HCT116 (cell line): ENCODE measurements around the gene GABBR2. TPM values are rescaled to one million over a fixed set of nuclear protein-coding genes. Genes with fewer than 3 reads are reported as not detected.
A peak's percentile ranks its signal among the peaks of the same experiment; 100 is the strongest.

Experiments
- ATAC-seq: fragments of 200-7000 bp; cut with Tn5 transposase; 2 replicates; pipeline ENCODE4 v1.9.1; 2020; ENCODE audit warnings: mild to moderate bottlenecking, moderate library complexity
- BruUV-seq: library from RNA; stranded (reverse); fragments of 400-500 nt; replicated peaks from 2 replicates; lab custom pipeline; 2021; lab: Mats Ljungman, UMichigan
- CTCF ChIA-PET: fragments of 300-600 bp; sonication (Branson Sonifier 250); formaldehyde crosslinking; loops from one replicate; lab custom pipeline; 2021; ENCODE audit warnings: antibody characterized with exemption; lab: Charles Lee
- POLR2A ChIA-PET: fragments of 300-600, 350-600 bp; sonication (Branson Sonifier 250); formaldehyde crosslinking; loops from one replicate; lab custom pipeline; 2021; ENCODE audit warnings: antibody characterized with exemption; lab: Charles Lee
- RAD21 ChIA-PET, 2 experiments: fragments of 300-600 bp; sonication (Branson Sonifier 250); formaldehyde crosslinking; loops; one replicate each; lab custom pipeline; 2023; ENCODE audit warnings: low total read pairs in 2 of 2; ENCODE audit not compliant: uncharacterized antibody in 2 of 2, unreplicated experiment in 2 of 2, low non-redundant PET in 1 of 2; lab: Charles Lee
- DNase-seq: peaks from one replicate; pipeline ENCODE4 v3.0.0-alpha.2; 2010; ENCODE audit warnings: low read depth, low spot score
- H2AFZ ChIP-seq: fragments of 200-600 bp; shearing (Covaris generic), sonication (generic); 2 replicates; pipeline ENCODE4 v1.6.1; 2017; ENCODE audit warnings: low read depth, mixed run types, mixed read lengths, antibody characterized with exemption, low read length; ENCODE audit not compliant: poor library complexity, severe bottlenecking
- H3K27ac ChIP-seq: 2 replicates; pipeline ENCODE4 v1.5.1; 2012; ENCODE audit warnings: low read depth, low read length
- H3K27me3 ChIP-seq: fragments of 200-600 bp; sonication (generic); 2 replicates; pipeline ENCODE4 v1.6.1; 2016; ENCODE audit warnings: mixed run types, low read length, mixed read lengths; ENCODE audit not compliant: insufficient read depth
- H3K36me3 ChIP-seq, 2 experiments: fragments of 200-500 bp in 1 of 2; fragments of 200-600 bp in 1 of 2; sonication (Bioruptor generic) in 1 of 2; sonication (generic) in 1 of 2; 2 replicates each; pipeline versions ENCODE4 v1.5.1 to v1.6.1; 2014 to 2016; ENCODE audit warnings: low read length in 2 of 2, inconsistent platforms in 1 of 2, mixed read lengths in 1 of 2, mixed run types in 1 of 2; ENCODE audit not compliant: insufficient read depth in 2 of 2, control insufficient read depth in 1 of 2
- H3K4me1 ChIP-seq, 2 experiments: fragments of 200-600 bp in 1 of 2; sonication (generic) in 1 of 2; 2 replicates each; pipeline versions ENCODE4 v1.5.1 to v1.6.1; 2012 to 2017; ENCODE audit warnings: low read length in 2 of 2, inconsistent platforms in 1 of 2, mild to moderate bottlenecking in 1 of 2, mixed read lengths in 1 of 2, mixed run types in 1 of 2, moderate library complexity in 1 of 2; ENCODE audit not compliant: insufficient read depth in 2 of 2, control insufficient read depth in 1 of 2
- H3K4me2 ChIP-seq: fragments of 200-600 bp; sonication (generic); 2 replicates; pipeline ENCODE4 v1.6.1; 2017; ENCODE audit warnings: mixed run types, low read length, mixed read lengths
- H3K4me3 ChIP-seq, 2 experiments: fragments of 200-600 bp in 1 of 2; sonication (generic) in 1 of 2; replicated peaks in 1 of 2; 2 replicates each; pipeline ENCODE4 v1.5.1; 2011 to 2016; ENCODE audit warnings: low read length in 2 of 2, control low read depth in 1 of 2, low read depth in 1 of 2, mild to moderate bottlenecking in 1 of 2, mixed read lengths in 1 of 2, mixed run types in 1 of 2
- H3K79me2 ChIP-seq: fragments of 200-600 bp; sonication (generic); 2 replicates; pipeline ENCODE4 v1.6.1; 2017; ENCODE audit warnings: mild to moderate bottlenecking, mixed run types, low read length, moderate library complexity, mixed read lengths; ENCODE audit not compliant: insufficient read depth
- H3K9ac ChIP-seq: fragments of 200-600 bp; sonication (generic); 2 replicates; pipeline ENCODE4 v1.6.1; 2016; ENCODE audit warnings: low read length, mixed read lengths
- H3K9me2 ChIP-seq: fragments of 200-600 bp; sonication (generic), shearing (Covaris generic); 2 replicates; pipeline ENCODE4 v1.6.1; 2017; ENCODE audit warnings: mixed run types, mild to moderate bottlenecking, moderate library complexity; ENCODE audit not compliant: insufficient read depth
- H3K9me3 ChIP-seq, 2 experiments: fragments of 200-500 bp in 1 of 2; fragments of 200-600 bp in 1 of 2; sonication (Bioruptor generic) in 1 of 2; sonication (generic) in 1 of 2; 2 replicates each; pipeline ENCODE4 v1.6.1; 2014 to 2017; ENCODE audit warnings: low read length in 2 of 2, mixed read lengths in 2 of 2, inconsistent platforms in 1 of 2, low read depth in 1 of 2, mild to moderate bottlenecking in 1 of 2, mixed run types in 1 of 2, moderate library complexity in 1 of 2; ENCODE audit not compliant: control insufficient read depth in 1 of 2, insufficient read depth in 1 of 2
- H4K20me1 ChIP-seq: fragments of 200-600 bp; sonication (generic), shearing (Covaris generic); 2 replicates; pipeline ENCODE4 v1.6.1; 2017; ENCODE audit warnings: mixed run types, mild to moderate bottlenecking, moderate library complexity; ENCODE audit not compliant: insufficient read depth
- CEBPB ChIP-seq: IDR thresholded peaks from 2 replicates; pipeline ENCODE4 v1.6.1; 2012; ENCODE audit warnings: low read depth
- CTCF ChIP-seq, 3 experiments: fragments of 200-600 bp in 1 of 3; sonication (generic) in 1 of 3; IDR thresholded peaks in 2 of 3; conservative IDR thresholded peaks in 1 of 3; 2 replicates each; pipeline ENCODE4 v1.5.1; 2012 to 2017; ENCODE audit warnings: low read depth in 2 of 3, low read length in 2 of 3, antibody characterized with exemption in 1 of 3, borderline replicate concordance in 1 of 3, control low read depth in 1 of 3, mild to moderate bottlenecking in 1 of 3, mixed read lengths in 1 of 3, mixed run types in 1 of 3, moderate library complexity in 1 of 3; ENCODE audit not compliant: insufficient read depth in 1 of 3
- EGR1 ChIP-seq: IDR thresholded peaks from 2 replicates; pipeline ENCODE4 v1.6.1; 2012; ENCODE audit warnings: low read depth
- ELF1 ChIP-seq: IDR thresholded peaks from 2 replicates; pipeline ENCODE4 v1.6.1; 2012; ENCODE audit warnings: low read depth, borderline replicate concordance
- EZH2phosphoT487 ChIP-seq: fragments of 200-600 bp; IDR thresholded peaks from 2 replicates; pipeline ENCODE4 v1.6.1; 2018; ENCODE audit warnings: antibody characterized with exemption, borderline replicate concordance
- FOSL1 ChIP-seq: IDR thresholded peaks from 2 replicates; pipeline ENCODE4 v1.6.1; 2012; ENCODE audit warnings: low read depth
- MAX ChIP-seq: IDR thresholded peaks from 2 replicates; pipeline ENCODE4 v1.6.1; 2012
- POLR2A ChIP-seq: IDR thresholded peaks from 2 replicates; pipeline ENCODE4 v1.7.0; 2011; ENCODE audit warnings: borderline replicate concordance; ENCODE audit not compliant: insufficient read depth, insufficient read length; ENCODE audit errors: extremely low read depth
- RAD21 ChIP-seq: IDR thresholded peaks from 2 replicates; pipeline ENCODE4 v1.6.1; 2012; ENCODE audit warnings: low read depth, mild to moderate bottlenecking
- REST ChIP-seq: IDR thresholded peaks from 2 replicates; pipeline ENCODE4 v1.6.1; 2012; ENCODE audit warnings: low read depth
- SRF ChIP-seq: IDR thresholded peaks from 2 replicates; pipeline ENCODE4 v1.6.1; 2012; ENCODE audit warnings: low read depth
- ZFX ChIP-seq: fragments of 450-650 bp; IDR thresholded peaks from 2 replicates; pipeline ENCODE4 v1.6.1; 2017
- intact Hi-C: fragments of 100-400 bp; cut with micrococcal nuclease; formaldehyde crosslinking; loops from 2 replicates; pipeline ENCODE4 v1.10.0; 2022
- total RNA-seq: library from RNA; stranded (reverse); gene quantifications from one replicate; pipeline ENCODE4 v1.2.1, GENCODE V29; 2021; ENCODE audit not compliant: unreplicated experiment

The GABBR2 gene
- total RNA-seq, 1 experiment from 2014 or later, result 0.15 TPM

GRCh38 chr9:98247831-98248657, 460.7 kb downstream of the GABBR2 start:
- Histone ChIP-seq H3K79me2 (no peaks in the 10 kb centered on the region), H3K9me3 (no peaks in the 10 kb centered on the region), H3K4me1 (peaks cover 51 to 58% of the 10 kb centered on the region in 2 experiments), H2AFZ (no peak overlapping the region), H3K9me2 (no peaks in the 10 kb centered on the region), H4K20me1 (no peaks in the 10 kb centered on the region), H3K9ac (0 out of 2 replicates have a peak overlapping the region, but pooled peaks have one; percentile 32), H3K36me3 (peaks cover 0 to 2% of the 10 kb centered on the region in 2 experiments; a peak in 1 of 4 replicates), H3K4me2 (peak overlapping the region; percentile 47), H3K27ac (peak overlapping the region; percentile 56)
- POLR2A ChIA-PET, result no interaction called here
- RAD21 ChIA-PET, result no interaction called here
- no TSS peak for BruUV-seq
- CTCF ChIA-PET, result no interaction called here
- ATAC-seq, result no peak
- intact Hi-C loops, result no loop called here
- no peak for TF ChIP-seq REST
- no peak for TF ChIP-seq EZH2phosphoT487
- no peak for TF ChIP-seq SRF
- TF ChIP-seq ELF1, result no peak
- TF ChIP-seq POLR2A, result no peak
- no peak for TF ChIP-seq CTCF (IDR thresholded peaks at IDR 0.05 in 2 of 3, conservative IDR thresholded peaks at IDR 0.05 in 1 of 3; ENCODE audit: borderline replicate concordance in 1 of 3, insufficient read depth in 1 of 3, low read depth in 2 of 3, low read length in 2 of 3)
- no peak for TF ChIP-seq CEBPB
- no peak for TF ChIP-seq FOSL1
- no peak for TF ChIP-seq MAX
- TF ChIP-seq EGR1, result no peak
- TF ChIP-seq ZFX, result no peak
- no peak for TF ChIP-seq RAD21
- TF ChIP-seq, all 23 proteins: peak for 0
- no peak overlapping the region for H3K4me3 ChIP-seq
- H3K27me3 ChIP-seq, result no peaks in the 10 kb centered on the region
- no peak for DNase-seq
